Pons (tissue), 1 donor: ENCODE data around the gene FEZ2.

Source experiments
- DNase-seq: peaks from one replicate; pipeline ENCODE4 v3.0.0-alpha.2; 2016; ENCODE audit warnings: low spot score

The FEZ2 gene

DNA sequence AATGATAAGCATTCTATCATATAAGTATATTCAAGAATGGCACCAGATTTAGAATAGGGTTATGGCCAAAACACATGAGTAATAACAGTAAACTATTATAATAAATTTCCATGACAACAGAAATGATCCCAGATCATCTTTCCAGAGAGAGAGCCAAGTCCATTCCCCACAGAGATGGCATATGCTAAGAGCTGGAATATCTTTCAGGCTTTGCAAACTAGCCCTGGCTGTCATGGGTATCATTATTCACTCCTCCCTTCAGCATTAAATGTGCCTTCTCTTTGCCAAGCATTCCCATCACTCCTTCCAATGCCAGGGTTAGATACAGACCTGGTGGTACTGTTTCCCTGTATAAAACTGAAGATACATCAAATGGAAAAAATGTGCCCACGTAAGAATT, 10.9 kb downstream of the FEZ2 start:
- no peak for DNase-seq

GRCh38 chr2:36586672-36587071, 11.3 kb downstream of the FEZ2 start:
- DNase-seq, result no peak

DNA sequence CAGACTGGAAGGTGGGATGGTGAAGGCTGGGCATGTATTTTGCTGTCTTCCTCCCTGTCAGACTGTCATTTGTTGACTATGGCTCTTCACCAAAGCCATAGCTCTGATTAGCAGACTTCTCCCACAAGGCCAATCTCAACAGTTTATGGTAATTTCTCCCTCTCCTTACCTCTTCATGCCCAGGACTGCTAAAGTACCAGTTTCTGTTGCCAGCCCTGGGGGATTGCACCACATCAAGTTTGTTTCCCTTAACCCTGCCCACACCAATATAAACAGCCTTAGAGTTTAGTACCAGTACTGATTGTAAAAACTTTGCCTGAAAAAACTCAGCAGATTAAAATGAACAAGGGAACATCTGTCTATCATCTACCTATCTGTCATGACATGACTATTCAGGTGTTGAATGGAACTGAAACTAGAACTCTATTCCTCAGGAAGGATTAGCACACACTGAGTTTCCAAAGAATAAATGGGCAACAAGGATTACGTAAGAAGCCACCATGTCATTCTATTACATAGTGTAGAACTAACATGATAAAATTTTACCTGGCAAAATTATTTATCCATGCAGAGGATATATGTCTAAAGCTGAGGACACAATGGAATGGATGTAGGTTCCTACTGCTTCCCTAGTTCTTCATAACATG, 13.7 kb downstream of the FEZ2 start:
- DNase-seq, result no peak

- no peak for DNase-seq
Measured at GRCh38 chr2:36582951-36583350, 15.0 kb downstream of the FEZ2 start.

- no peak for DNase-seq
Measured at GRCh38 chr2:36582538-36582937, 15.4 kb downstream of the FEZ2 start.

- no peak for DNase-seq
Measured at GRCh38 chr2:36579297-36579664, 18.7 kb downstream of the FEZ2 start.

DNA sequence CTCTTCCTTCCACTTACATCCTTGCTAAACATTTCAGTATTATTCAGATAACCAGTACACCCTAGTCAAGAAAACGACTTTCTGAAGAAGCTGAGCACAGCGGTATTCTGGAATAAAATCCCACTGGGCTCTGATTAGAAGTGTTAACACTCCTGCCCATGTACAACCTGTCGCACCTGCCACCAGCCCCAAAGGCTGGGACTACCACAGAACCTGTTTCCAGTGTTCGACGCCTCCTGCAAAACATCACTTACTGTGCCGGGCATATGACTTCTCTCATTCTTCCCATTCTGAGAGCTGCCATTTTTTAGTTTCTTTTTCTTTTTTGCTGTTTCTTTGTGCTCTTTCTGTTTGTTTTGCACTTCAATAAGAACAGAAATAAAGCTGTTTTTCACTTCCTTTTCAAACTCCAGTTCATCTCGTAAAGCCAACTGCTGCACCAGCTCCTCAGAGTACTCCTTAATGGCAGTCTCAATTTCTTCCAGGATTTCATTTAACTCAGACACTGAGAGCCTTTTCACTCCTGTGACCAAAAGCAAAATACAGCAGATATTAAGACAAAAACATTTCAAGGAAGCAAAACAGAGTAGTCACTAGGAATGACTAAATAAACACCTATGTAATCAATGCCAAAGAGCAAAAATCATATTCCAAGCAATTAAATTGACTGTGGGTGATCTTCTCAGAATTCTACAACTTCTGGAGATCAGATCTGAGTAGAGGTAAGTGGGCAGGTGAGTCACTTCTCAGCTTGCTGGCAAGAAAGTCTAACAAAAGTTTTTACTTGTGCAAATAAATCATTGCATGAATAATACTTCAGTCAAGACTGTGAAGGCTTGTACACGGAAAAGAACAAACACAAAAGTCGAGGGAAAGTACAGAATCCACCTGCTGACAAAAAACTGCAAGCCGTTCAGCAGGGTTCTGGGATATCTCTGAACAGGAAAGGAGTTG, 19.3 kb downstream of the FEZ2 start:
- no peak for DNase-seq

DNA sequence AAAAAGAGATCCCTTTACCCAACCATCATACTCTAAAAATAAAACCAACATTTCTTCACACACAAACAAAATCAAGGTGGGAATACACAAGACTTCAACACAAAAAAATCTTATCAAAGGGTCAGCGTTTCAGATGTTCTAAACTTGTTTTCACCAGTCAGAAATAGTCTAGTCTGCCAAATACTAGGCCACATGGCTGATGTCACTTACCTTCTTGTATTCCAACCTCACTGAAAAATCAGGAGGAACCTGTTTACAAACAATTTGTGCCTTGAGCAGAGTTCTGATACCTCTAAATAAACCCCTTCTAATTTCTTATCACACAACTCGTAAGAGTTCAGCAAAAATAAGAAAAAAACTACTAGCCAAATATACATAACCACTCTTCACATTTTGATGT, 20.1 kb downstream of the FEZ2 start:
- DNase-seq, result no peak

DNA sequence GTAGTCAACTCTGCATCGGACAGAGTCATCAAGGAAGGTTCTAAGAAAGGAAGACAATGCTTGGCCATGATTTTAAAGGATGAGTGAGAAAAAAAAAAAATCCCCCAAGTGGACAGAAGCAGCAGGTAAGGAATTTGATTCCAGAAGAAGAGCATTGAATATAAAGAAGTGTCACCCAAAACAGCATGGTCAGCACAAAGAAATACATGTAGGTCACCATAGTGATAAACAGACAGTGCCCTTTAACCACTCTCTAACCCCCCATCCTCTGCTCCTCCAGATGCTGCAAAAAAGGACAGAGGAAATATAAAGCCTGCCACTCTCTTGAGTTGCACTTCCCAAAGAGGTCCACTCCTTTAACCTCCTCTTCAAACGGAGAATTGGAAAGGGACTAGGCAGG, 23.4 kb downstream of the FEZ2 start:
- no peak for DNase-seq

- no peak for DNase-seq
Measured at GRCh38 chr2:36573165-36573564, 24.8 kb downstream of the FEZ2 start.

- DNase-seq, result no peak
Measured at GRCh38 chr2:36572719-36573059, 25.3 kb downstream of the FEZ2 start.

DNA sequence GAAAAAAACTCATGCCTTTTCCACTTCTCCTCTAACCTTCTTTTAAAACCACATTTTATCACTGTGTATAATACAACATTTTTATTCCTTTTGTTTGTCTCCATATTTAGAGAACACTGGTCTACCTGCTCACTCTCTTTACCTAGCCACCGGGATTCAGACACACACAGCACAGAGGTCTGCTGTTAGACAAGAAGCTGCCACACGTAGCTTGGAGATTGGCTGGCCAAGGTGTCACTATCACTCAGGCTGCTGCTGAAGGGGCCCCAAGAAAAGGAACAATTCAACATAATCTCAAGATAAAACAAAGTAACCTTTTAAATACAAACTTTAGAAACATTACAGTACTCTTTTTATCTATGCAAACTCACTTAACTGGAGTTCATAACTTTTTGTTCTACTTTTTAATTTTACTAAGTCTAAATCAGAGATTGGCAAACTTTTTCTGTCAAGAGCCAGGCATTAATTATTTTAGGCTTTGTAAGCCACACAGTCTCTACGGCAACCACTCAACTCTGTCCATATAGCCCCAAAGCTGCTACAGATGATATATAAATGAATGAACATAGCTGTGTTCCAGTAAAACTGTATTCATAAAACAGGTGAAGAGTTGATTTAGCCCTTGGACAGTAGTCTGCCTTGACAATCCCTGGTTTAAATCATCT, 25.8 kb downstream of the FEZ2 start:
- no peak for DNase-seq

GRCh38 chr2:36570416-36570815, 27.6 kb downstream of the FEZ2 start:
- DNase-seq, result no peak

DNA sequence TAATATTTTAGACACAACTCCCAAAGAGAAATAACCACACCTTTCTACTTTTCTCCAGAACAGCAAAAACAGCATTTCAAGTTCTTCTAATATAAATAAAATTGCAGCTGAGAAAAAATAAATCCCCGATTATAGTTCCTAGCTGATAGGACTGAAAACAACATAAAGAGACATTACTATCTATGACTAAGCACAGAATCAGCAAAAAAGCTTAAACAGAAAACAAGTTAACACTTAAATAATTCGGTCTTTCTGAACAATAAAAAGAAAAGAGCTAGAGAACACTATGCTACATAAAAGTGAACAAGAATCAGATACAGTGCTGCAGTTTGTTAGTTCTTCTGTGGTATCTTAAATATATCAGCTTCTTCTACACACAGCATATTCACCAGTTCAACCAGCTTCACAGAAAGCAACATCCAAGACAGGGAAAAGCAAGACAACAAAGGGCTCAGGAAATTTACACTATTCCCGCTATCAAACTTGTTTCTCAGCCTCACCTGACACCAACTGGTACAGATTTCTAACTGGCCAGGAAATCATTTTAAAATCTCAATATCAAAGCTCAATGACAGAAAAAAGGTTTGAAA, 28.6 kb downstream of the FEZ2 start:
- peak; percentile 57 for DNase-seq

GRCh38 chr2:36568516-36569246, 29.3 kb downstream of the FEZ2 start:
- peak; percentile 26 for DNase-seq

DNA sequence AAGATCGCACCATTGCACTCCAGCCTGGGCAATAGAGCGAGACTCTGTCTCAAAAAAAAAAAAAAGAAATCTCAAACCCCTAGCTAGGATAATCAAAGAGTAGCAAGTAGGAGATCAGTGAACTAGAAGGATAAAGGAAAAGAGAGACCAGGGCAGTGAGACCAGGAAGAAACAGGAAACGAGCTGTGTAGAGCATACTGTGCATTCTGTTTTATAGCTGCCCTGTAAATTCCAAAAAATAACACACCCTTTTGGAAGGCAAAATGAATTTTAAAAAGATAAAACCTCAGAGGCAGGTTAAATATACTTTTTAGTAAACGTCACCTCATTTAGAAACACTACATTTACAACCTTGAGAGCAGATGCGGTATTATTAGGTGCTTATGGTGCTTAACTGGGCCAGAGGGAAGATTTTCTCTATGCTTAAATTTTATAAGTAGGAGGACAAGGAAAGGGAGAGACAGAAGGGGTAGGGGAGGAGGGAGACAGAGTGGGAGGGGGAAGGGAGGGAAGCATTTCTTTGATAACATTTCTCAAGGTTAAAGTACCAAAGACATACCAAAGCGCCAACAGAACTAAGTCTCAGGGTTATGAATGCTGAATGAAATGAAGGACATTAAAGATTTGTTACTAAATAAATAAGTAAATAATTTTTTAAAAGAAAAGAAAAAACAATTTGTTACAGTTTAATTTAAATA, 30.1 kb downstream of the FEZ2 start:
- DNase-seq, result no peak

DNA sequence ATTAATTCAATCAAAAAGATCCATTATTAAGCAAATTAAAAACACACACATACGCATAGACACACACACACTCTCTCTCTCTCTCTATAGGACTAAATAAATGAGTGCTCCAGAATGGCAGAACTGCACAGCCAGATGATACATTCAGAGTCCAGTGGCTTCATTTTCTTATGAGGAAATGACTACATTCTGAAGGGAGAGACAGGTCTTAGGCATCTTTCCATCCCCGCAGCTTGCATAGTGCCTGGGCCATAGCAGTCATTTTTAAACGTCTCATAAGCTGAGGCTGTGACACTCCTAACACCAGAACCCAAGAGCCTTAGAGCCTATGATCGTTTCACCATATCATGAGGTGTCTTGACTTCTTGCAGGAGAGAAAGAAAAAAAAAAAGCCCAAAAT, 31.1 kb downstream of the FEZ2 start:
- no peak for DNase-seq

DNA sequence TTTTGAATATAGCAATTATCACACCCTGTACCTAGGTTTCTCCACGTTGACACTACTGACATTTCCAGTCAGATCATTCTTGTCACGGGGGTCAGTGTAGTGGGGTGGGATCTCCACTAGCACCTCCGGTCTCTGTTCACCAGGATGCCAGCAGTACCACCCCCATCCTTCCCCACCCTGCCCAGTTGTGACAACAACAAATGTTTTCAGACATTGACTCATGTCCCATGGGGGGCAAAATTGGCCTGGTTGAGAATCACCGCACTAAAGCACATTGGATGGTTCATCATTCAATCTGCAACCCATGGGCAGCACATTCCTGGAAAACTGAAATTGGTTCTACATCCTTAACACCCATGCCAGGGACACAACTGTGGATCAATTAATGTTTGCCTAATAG, 32.3 kb downstream of the FEZ2 start:
- no peak for DNase-seq

GRCh38 chr2:36564377-36564930, 33.5 kb downstream of the FEZ2 start:
- DNase-seq, result peak; percentile 79

DNA sequence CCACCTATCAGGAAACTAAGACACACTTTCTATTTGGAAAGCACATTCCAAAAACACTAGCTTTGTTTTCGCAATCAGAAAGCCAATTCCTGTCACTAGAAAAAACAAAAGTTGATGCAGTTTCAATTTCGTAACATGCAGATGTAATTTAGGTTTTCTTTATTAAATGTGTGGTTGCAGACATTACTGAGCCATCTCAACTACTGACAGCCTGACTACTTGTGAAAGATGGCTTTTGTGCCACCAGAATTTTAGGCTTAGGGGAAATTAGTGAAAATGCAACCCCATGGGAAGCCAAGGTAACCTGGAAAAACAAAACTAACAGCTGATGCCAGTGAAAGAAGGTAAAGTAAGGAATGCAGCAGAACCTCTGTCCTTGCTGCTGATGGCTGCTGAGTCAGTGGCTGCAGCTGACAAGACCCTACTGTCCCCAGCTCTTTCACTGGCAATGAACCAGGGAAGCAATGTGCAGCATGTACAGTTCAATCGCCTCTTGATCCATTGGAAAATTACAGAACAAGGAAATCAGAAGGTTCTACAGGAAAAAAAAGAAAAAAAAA, 34.9 kb downstream of the FEZ2 start:
- peak; percentile 86 for DNase-seq

- peak; percentile 25 for DNase-seq
Measured at GRCh38 chr2:36562240-36562639, 35.7 kb downstream of the FEZ2 start.
